Panc1 (cell line): ENCODE measurements around the gene ABCC1.

ENCODE experiments used
- CTCF ChIP-seq: fragments of 450-650 bp; IDR thresholded peaks from 2 replicates; pipeline ENCODE4 v1.5.1; 2017; ENCODE audit warnings: mild to moderate bottlenecking
- POLR2AphosphoS5 ChIP-seq: IDR thresholded peaks from 2 replicates; pipeline ENCODE4 v1.6.1; 2012; ENCODE audit warnings: mild to moderate bottlenecking, low read depth, low read length, moderate library complexity
- REST ChIP-seq, 2 experiments: IDR thresholded peaks; 2 replicates each; pipeline ENCODE4 v1.6.1; 2011 to 2012; ENCODE audit warnings: low read depth in 2 of 2, control low read depth in 1 of 2, low read length in 1 of 2, mild to moderate bottlenecking in 1 of 2, moderate library complexity in 1 of 2; ENCODE audit not compliant: insufficient read depth in 1 of 2
- SIN3A ChIP-seq: IDR thresholded peaks from 2 replicates; pipeline ENCODE4 v1.6.1; 2012; ENCODE audit warnings: low read depth, mild to moderate bottlenecking, low read length, moderate library complexity, borderline replicate concordance; ENCODE audit not compliant: insufficient read depth
- TCF7L2 ChIP-seq: IDR thresholded peaks from 2 replicates; pipeline ENCODE4 v1.6.1; 2011; ENCODE audit warnings: mild to moderate bottlenecking, low read depth, low read length, inconsistent platforms

GRCh38 chr16:16190546-16190945 lies 241.1 kb downstream of the ABCC1 start:
- no peak for TF ChIP-seq CTCF
- TF ChIP-seq POLR2AphosphoS5, result no peak
- TF ChIP-seq REST (IDR thresholded peaks at IDR 0.05; ENCODE audit: insufficient read depth in 1 of 2, low read depth in 2 of 2, low read length in 1 of 2), result no peak
- no peak for TF ChIP-seq TCF7L2
- TF ChIP-seq SIN3A, result no peak
